Progenitor cell of endocrine pancreas (in vitro differentiated cells): ENCODE measurements around the gene GNAZ. TPM values are rescaled to one million over a fixed set of nuclear protein-coding genes. Genes with fewer than 3 reads are reported as not detected.

Source experiments
- DNase-seq: peaks from one replicate; pipeline ENCODE4 v3.0.0; 2021; ENCODE audit warnings: low spot score; ENCODE audit not compliant: unreplicated experiment
- H3K27ac Mint-ChIP-seq: 2 replicates; pipeline ENCODE4 v1.8.0; 2021; ENCODE audit warnings: mild to moderate bottlenecking, moderate library complexity, mixed read lengths
- H3K27me3 Mint-ChIP-seq: 2 replicates; pipeline ENCODE4 v1.8.0; 2021; ENCODE audit warnings: mixed read lengths
- H3K36me3 Mint-ChIP-seq: 2 replicates; pipeline ENCODE4 v1.8.0; 2022; ENCODE audit warnings: mixed read lengths; ENCODE audit not compliant: insufficient read depth
- H3K4me1 Mint-ChIP-seq: 2 replicates; pipeline ENCODE4 v1.8.0; 2021; ENCODE audit warnings: low read depth, mixed read lengths
- H3K4me3 Mint-ChIP-seq: 2 replicates; pipeline ENCODE4 v1.8.0; 2021; ENCODE audit warnings: low read depth, mild to moderate bottlenecking, moderate library complexity, mixed read lengths
- H3K9me3 Mint-ChIP-seq: 2 replicates; pipeline ENCODE4 v1.8.0; 2021; ENCODE audit warnings: low read depth, mixed read lengths
- total RNA-seq: library from RNA; stranded (reverse); gene quantifications from 2 replicates; pipeline ENCODE4 v1.2.1, GENCODE V29; 2021
- TF ChIP-seq, protein P1 (sequence below): fragments of 200-600 bp; sonication (generic); IDR thresholded peaks from one replicate; pipeline ENCODE4 v1.5.0; 2021; ENCODE audit warnings: antibody characterized with exemption, mild to moderate bottlenecking; ENCODE audit not compliant: unreplicated experiment

GNAZ gene
- total RNA-seq, 1 donor from 2014 or later, result 19.2 TPM

DNA sequence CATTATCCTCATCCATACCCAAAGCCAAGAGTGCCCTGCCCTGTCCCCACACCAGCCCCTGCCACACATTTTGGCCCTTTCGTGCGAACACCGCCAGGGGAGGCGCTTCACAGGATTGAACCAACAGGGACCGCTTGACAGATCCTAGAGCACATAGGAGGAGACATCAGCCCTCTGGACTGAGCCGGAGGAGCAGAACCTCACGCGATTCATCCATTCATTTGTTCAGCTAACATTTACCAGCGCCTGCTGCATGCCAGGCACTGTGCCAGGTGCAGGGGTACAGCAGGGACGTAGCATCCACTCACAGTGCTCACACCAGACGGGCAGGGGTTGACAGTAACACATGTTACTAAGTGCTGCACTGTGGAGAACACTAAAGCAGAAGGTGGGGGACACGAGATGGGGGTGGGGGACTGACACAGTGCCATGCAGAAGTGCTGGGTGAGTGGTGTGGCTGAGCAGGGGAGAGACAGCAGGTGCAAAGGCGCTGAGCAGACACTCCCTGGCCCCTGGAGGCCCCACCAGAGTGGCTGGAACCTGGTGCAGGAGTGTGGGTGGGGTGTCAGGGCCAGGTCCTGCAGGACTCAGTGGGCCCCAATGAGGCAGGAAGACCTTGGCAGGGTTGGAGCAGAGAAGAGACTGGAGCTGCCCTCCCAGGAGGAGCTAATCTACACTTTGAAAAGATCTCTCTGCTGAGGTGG lies 3.4 kb downstream of the GNAZ start:
- Mint-ChIP-seq H3K27me3 (peaks cover 16% of the 10 kb centered on the region), H3K4me3 (no peak overlapping the region), H3K9me3 (no peaks in the 10 kb centered on the region), H3K27ac (no peak overlapping the region), H3K4me1 (peaks cover 19% of the 10 kb centered on the region), H3K36me3 (peaks cover 2% of the 10 kb centered on the region)
- DNase-seq, result no peak
- TF ChIP-seq, protein P1, sequence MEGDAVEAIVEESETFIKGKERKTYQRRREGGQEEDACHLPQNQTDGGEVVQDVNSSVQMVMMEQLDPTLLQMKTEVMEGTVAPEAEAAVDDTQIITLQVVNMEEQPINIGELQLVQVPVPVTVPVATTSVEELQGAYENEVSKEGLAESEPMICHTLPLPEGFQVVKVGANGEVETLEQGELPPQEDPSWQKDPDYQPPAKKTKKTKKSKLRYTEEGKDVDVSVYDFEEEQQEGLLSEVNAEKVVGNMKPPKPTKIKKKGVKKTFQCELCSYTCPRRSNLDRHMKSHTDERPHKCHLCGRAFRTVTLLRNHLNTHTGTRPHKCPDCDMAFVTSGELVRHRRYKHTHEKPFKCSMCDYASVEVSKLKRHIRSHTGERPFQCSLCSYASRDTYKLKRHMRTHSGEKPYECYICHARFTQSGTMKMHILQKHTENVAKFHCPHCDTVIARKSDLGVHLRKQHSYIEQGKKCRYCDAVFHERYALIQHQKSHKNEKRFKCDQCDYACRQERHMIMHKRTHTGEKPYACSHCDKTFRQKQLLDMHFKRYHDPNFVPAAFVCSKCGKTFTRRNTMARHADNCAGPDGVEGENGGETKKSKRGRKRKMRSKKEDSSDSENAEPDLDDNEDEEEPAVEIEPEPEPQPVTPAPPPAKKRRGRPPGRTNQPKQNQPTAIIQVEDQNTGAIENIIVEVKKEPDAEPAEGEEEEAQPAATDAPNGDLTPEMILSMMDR, result no peak

- Mint-ChIP-seq H3K9me3 (no peaks in the 10 kb centered on the region), H3K4me1 (peaks cover 25% of the 10 kb centered on the region), H3K36me3 (peaks cover 2% of the 10 kb centered on the region), H3K27me3 (peaks cover 9% of the 10 kb centered on the region), H3K4me3 (no peak overlapping the region), H3K27ac (peak overlapping the region; percentile 46)
- TF ChIP-seq, protein P1, result no peak
- no peak for DNase-seq
Observed at GRCh38 chr22:23074451-23074850, 4.1 kb downstream of the GNAZ start.

GRCh38 chr22:23075050-23075449 lies 4.7 kb downstream of the GNAZ start:
- Mint-ChIP-seq H3K36me3 (peaks cover 2% of the 10 kb centered on the region), H3K4me1 (peaks cover 26% of the 10 kb centered on the region), H3K27me3 (peaks cover 9% of the 10 kb centered on the region), H3K4me3 (no peak overlapping the region), H3K9me3 (no peaks in the 10 kb centered on the region), H3K27ac (no peak overlapping the region)
- DNase-seq, result no peak
- TF ChIP-seq, protein P1, result no peak

GRCh38 chr22:23075525-23076216 lies 5.4 kb downstream of the GNAZ start:
- DNase-seq, result no peak
- H3K27me3 Mint-ChIP-seq, result peaks cover 9% of the 10 kb centered on the region
- TF ChIP-seq, protein P1, result no peak
- peaks cover 2% of the 10 kb centered on the region for H3K36me3 Mint-ChIP-seq
- no peak overlapping the region for H3K27ac Mint-ChIP-seq
- H3K4me1 Mint-ChIP-seq, result peaks cover 29% of the 10 kb centered on the region
- H3K4me3 Mint-ChIP-seq, result no peak overlapping the region
- H3K9me3 Mint-ChIP-seq, result no peaks in the 10 kb centered on the region

GRCh38 chr22:23076896-23077572 lies 6.7 kb downstream of the GNAZ start:
- Mint-ChIP-seq H3K27ac (peak overlapping the region; percentile 27), H3K4me3 (no peak overlapping the region), H3K36me3 (peaks cover 2% of the 10 kb centered on the region), H3K4me1 (peaks cover 17% of the 10 kb centered on the region), H3K9me3 (no peaks in the 10 kb centered on the region), H3K27me3 (peaks cover 5% of the 10 kb centered on the region)
- DNase-seq, result no peak
- TF ChIP-seq, protein P1, result no peak
